ENCODE measurements around the gene LPA.
"Not testable (repeated sequence)": the region's sequence is repeated elsewhere in the genome, so short reads cannot be mapped to it uniquely, and the experiment has no call there.

LPA gene

DNA sequence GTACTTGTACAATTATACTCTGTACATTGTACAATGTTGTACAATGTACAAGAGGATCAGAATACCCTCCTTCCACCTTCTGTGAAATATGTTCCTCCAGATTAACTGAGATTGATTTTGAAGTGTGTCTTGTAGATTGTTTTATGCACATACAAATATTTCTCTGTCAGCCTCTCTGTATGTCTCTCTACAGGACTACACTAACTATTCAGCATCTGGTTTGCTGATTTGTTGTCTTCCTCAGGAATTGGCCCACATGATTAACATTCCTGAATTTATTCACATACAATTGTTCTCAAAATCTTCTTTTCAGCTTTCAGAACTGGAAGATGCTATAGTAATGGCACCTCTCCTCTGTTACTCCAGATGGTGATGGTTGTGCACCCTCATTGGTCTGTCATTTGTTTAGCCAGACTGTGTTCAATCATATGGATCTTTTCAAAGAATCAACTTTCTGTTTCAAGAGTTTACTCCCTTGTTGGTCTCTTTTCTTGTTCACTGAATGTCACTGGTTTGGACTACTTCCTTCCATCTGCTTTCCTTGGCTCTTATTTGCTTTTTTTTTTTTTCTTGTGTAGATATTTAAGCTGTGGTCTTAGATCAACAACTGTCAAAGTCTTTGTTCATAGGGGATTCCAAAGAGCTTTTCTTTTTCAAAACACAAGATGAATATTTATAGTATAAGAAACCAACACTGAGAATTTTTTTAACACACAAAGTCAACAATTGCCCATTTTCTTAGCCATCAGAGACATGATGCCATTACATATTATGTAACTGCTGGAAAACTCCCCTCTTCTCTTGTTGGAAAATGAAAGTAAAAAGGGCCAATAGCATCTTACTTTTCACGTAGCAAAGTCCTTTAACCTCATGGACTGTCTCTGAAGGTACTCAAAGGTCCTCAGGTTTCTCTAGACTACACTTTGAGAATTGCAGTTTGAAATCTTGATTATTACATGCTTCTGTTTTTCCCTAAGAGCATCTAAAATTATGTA lies 67.9 kb downstream of the LPA start:
- TF ChIP-seq, protein P1, sequence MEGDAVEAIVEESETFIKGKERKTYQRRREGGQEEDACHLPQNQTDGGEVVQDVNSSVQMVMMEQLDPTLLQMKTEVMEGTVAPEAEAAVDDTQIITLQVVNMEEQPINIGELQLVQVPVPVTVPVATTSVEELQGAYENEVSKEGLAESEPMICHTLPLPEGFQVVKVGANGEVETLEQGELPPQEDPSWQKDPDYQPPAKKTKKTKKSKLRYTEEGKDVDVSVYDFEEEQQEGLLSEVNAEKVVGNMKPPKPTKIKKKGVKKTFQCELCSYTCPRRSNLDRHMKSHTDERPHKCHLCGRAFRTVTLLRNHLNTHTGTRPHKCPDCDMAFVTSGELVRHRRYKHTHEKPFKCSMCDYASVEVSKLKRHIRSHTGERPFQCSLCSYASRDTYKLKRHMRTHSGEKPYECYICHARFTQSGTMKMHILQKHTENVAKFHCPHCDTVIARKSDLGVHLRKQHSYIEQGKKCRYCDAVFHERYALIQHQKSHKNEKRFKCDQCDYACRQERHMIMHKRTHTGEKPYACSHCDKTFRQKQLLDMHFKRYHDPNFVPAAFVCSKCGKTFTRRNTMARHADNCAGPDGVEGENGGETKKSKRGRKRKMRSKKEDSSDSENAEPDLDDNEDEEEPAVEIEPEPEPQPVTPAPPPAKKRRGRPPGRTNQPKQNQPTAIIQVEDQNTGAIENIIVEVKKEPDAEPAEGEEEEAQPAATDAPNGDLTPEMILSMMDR (conservative IDR thresholded peaks at IDR 0.05; ENCODE audit: low read depth, low read length): no peak
- H3K4me3 ChIP-seq (ENCODE audit: low read depth, low read length): no peak overlapping the region
- DNase-seq (ENCODE audit: low read depth): no peak

- DNase-seq (ENCODE audit: low read depth): not testable (repeated sequence)
These were observed 68.8 kb downstream of the LPA start for GRCh38 chr6:160595297-160595696.

GRCh38 chr6:160586374-160586773 lies 77.7 kb downstream of the LPA start:
- no peak for DNase-seq (ENCODE audit: low read depth)
- H3K4me3 ChIP-seq (ENCODE audit: low read depth, low read length): no peak overlapping the region
- TF ChIP-seq, protein P1 (conservative IDR thresholded peaks at IDR 0.05; ENCODE audit: low read depth, low read length): no peak

More at GRCh38 chr6:160595297-160595696, 68.8 kb downstream of the LPA start:
- H3K4me3 ChIP-seq (ENCODE audit: low read depth, low read length): not testable (repeated sequence)

DNA sequence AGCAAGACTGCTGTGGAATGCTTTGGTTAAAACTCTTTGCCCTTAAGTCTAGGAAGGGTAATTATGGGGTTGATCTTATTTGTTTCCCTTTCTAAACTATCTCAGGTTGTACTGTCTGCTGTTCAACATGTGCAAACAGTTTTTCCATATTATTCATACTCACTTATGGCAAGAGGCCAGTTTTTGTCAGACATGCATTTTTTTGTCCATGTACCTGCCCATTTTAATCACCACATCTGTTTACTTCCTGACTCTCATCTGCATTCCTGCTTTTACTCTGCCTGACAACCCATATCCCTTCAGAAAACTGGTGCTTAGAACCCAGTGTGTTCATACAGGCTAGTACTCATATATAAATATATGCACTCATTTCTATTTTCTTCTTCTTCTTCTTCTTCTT lies 80.3 kb downstream of the LPA start:
- TF ChIP-seq, protein P1 (conservative IDR thresholded peaks at IDR 0.05; ENCODE audit: low read depth, low read length): no peak
- DNase-seq (ENCODE audit: low read depth): no peak
- H3K4me3 ChIP-seq (ENCODE audit: low read depth, low read length): no peak overlapping the region

GRCh38 chr6:160581406-160581805 lies 82.7 kb downstream of the LPA start:
- no peak for DNase-seq (ENCODE audit: low read depth)
- TF ChIP-seq, protein P1 (conservative IDR thresholded peaks at IDR 0.05; ENCODE audit: low read depth, low read length): no peak
- H3K4me3 ChIP-seq (ENCODE audit: low read depth, low read length): no peak overlapping the region

DNA sequence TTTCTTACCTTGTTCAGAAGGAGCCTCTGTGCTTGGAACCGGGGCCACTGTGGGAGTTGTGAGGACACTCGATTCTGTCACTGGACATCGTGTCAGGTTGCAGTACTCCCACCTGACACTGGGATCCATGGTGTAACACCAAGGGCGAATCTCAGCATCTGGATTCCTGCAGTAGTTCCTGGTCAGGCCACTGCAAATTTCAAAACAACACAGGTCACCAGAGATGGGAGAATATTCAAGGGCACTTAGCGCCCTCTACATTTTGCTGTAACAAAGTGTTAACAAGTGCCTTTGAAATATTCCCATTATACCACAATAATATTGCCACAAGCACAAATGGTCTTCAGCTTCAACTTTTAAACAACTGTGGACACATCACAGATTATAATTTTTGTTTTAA lies 85.6 kb downstream of the LPA start:
- DNase-seq (ENCODE audit: low read depth): not testable (repeated sequence)

DNA sequence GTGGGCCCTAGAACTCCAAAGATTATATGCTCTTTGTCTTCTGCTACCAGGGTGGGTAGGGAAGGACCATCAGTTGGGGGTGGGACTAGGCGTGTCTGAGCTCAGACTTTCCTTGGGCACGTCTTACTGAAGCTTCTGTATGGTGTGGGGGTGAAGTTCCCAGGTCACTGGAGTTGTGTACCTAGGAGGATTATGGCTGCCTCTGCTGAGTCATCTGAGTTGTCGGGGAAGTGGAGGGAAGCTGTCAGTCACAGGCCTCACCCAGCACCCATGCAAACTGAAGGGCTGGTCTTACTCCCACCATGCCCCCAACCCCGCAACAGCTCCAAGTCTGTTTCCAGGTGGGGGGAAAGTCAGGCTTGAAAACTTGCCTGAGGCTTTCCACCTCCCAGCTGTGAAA lies 90.1 kb downstream of the LPA start:
- TF ChIP-seq, protein P1 (conservative IDR thresholded peaks at IDR 0.05; ENCODE audit: low read depth, low read length): no peak
- no peak for DNase-seq (ENCODE audit: low read depth)
- no peak overlapping the region for H3K4me3 ChIP-seq (ENCODE audit: low read depth, low read length)

More for the DNA sequence above, 85.6 kb downstream of the LPA start:
- H3K4me3 ChIP-seq (ENCODE audit: low read depth, low read length): not testable (repeated sequence)

DNA sequence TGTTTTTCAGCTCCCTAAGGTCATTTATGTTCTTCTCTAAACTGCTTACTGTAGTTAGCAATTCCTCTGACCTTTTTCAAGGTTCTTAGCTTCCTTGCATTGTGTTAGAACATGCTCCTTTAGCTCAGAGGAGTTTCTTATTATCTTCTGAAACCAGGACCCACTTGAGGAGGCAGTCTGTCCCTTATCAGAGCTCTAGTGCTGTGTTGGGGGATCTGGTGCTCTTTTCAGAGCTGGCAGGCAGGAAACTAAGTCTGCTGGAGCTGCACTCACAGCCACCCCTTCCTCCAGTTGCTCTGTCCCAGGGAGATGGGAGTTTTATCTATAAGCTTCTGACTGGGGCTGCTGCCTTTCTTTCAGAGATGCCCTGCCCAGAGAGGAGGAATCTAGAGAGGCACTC lies 92.9 kb downstream of the LPA start:
- H3K4me3 ChIP-seq (ENCODE audit: low read depth, low read length); DNase-seq (ENCODE audit: low read depth): not testable (repeated sequence)

Data from choroid plexus epithelial cell (primary cell).